Subcutaneous abdominal adipose tissue (tissue), 5 donors: ENCODE measurements around the gene SNX27.
"Not testable (repeated sequence)": the region's sequence is repeated elsewhere in the genome, so short reads cannot be mapped to it uniquely, and the experiment has no call there.

Experiments used
- H3K27ac ChIP-seq: one replicate; pipeline ENCODE4 v1.7.0; 2013; ENCODE audit warnings: low read depth, mild to moderate bottlenecking, inconsistent platforms, low read length, moderate library complexity
- H3K27me3 ChIP-seq, 5 donors: one replicate each; pipeline ENCODE4 v1.7.0; 2013; ENCODE audit warnings: low read length in 5 of 5, inconsistent platforms in 1 of 5; ENCODE audit not compliant: control insufficient read depth in 5 of 5, insufficient read depth in 4 of 5
- H3K36me3 ChIP-seq, 5 donors: one replicate each; pipeline ENCODE4 v1.7.0; 2013; ENCODE audit warnings: low read length in 5 of 5; ENCODE audit not compliant: control insufficient read depth in 5 of 5, insufficient read depth in 5 of 5
- H3K4me1 ChIP-seq, 5 donors: one replicate each; pipeline ENCODE4 v1.7.0; 2013; ENCODE audit warnings: low read length in 5 of 5, mild to moderate bottlenecking in 3 of 5, moderate library complexity in 1 of 5; ENCODE audit not compliant: control insufficient read depth in 5 of 5, insufficient read depth in 5 of 5
- H3K4me3 ChIP-seq, 5 donors: one replicate each; pipeline ENCODE4 v1.7.0; 2013; ENCODE audit warnings: low read length in 5 of 5, low read depth in 1 of 5
- H3K9ac ChIP-seq, 5 donors: one replicate each; pipeline ENCODE4 v1.7.0; 2013; ENCODE audit warnings: low read length in 5 of 5, mild to moderate bottlenecking in 4 of 5, moderate library complexity in 3 of 5
- H3K9me3 ChIP-seq, 5 donors: one replicate each; pipeline ENCODE4 v1.7.0; 2013; ENCODE audit warnings: low read length in 5 of 5; ENCODE audit not compliant: control insufficient read depth in 5 of 5
- donor health status: healthy.
- donor health status: healthy.
- donor health status: healthy.
- donor health status: healthy.
- donor health status: healthy.

The SNX27 gene

GRCh38 chr1:151629278-151629677 is 17.4 kb downstream of the SNX27 start:
- H3K27me3 ChIP-seq, result no peaks in the 10 kb centered on the region
- H3K36me3 ChIP-seq, result peaks cover 0 to 3% (median 0%) of the 10 kb centered on the region in 5 donors
- H3K4me1 ChIP-seq, result no peaks in the 10 kb centered on the region
- no peak overlapping the region for H3K9ac ChIP-seq
- no peak overlapping the region for H3K4me3 ChIP-seq
- H3K9me3 ChIP-seq, result no peaks in the 10 kb centered on the region
- no peak overlapping the region for H3K27ac ChIP-seq

- H3K27ac ChIP-seq, result no peak overlapping the region
These were observed 23.7 kb downstream of the SNX27 start for GRCh38 chr1:151635479-151636072.

GRCh38 chr1:151638074-151638775 is 26.4 kb downstream of the SNX27 start:
- H3K9ac ChIP-seq, result no peak overlapping the region

More at GRCh38 chr1:151635479-151636072, 23.7 kb downstream of the SNX27 start:
- Histone ChIP-seq H3K9ac (no peak overlapping the region), H3K4me1 (peaks cover 0 to 12% (median 7%) of the 10 kb centered on the region in 5 donors), H3K27me3 (no peaks in the 10 kb centered on the region), H3K36me3 (peaks cover 0 to 3% (median 0%) of the 10 kb centered on the region in 5 donors), H3K4me3 (no peak overlapping the region), H3K9me3 (no peaks in the 10 kb centered on the region)

GRCh38 chr1:151638812-151639211 is 27.0 kb downstream of the SNX27 start:
- no peak overlapping the region for H3K27ac ChIP-seq
- peaks cover 0 to 12% (median 7%) of the 10 kb centered on the region in 5 donors for H3K4me1 ChIP-seq

More at GRCh38 chr1:151638074-151638775, 26.4 kb downstream of the SNX27 start:
- Histone ChIP-seq H3K9me3 (no peaks in the 10 kb centered on the region), H3K36me3 (peaks cover 0 to 3% (median 0%) of the 10 kb centered on the region in 5 donors), H3K4me3 (no peak overlapping the region), H3K27me3 (no peaks in the 10 kb centered on the region), H3K27ac (no peak overlapping the region), H3K4me1 (peaks cover 0 to 12% (median 7%) of the 10 kb centered on the region in 5 donors)

GRCh38 chr1:151639466-151639865 is 27.6 kb downstream of the SNX27 start:
- Histone ChIP-seq H3K9ac (no peak overlapping the region), H3K9me3 (no peaks in the 10 kb centered on the region), H3K27ac (no peak overlapping the region), H3K36me3 (peaks cover 0 to 3% (median 0%) of the 10 kb centered on the region in 5 donors), H3K4me1 (peaks cover 0 to 12% (median 7%) of the 10 kb centered on the region in 5 donors), H3K4me3 (no peak overlapping the region), H3K27me3 (no peaks in the 10 kb centered on the region)

More at GRCh38 chr1:151638812-151639211, 27.0 kb downstream of the SNX27 start:
- H3K9me3 ChIP-seq, result no peaks in the 10 kb centered on the region
- H3K9ac ChIP-seq, result no peak overlapping the region
- H3K36me3 ChIP-seq, result peaks cover 0 to 3% (median 0%) of the 10 kb centered on the region in 5 donors
- H3K27me3 ChIP-seq, result no peaks in the 10 kb centered on the region
- H3K4me3 ChIP-seq, result no peak overlapping the region

GRCh38 chr1:151641229-151641628 is 29.4 kb downstream of the SNX27 start:
- H3K27me3 ChIP-seq, result no peaks in the 10 kb centered on the region
- peaks cover 0 to 3% (median 0%) of the 10 kb centered on the region in 5 donors for H3K36me3 ChIP-seq
- H3K27ac ChIP-seq, result no peak overlapping the region
- H3K4me1 ChIP-seq, result peaks cover 0 to 12% (median 7%) of the 10 kb centered on the region in 5 donors
- H3K4me3 ChIP-seq, result no peak overlapping the region
- H3K9me3 ChIP-seq, result no peaks in the 10 kb centered on the region
- no peak overlapping the region for H3K9ac ChIP-seq

- not testable (repeated sequence) for H3K27ac ChIP-seq
These were observed 31.2 kb downstream of the SNX27 start for GRCh38 chr1:151643085-151643484.

GRCh38 chr1:151644001-151644400 is 32.2 kb downstream of the SNX27 start:
- H3K4me3 ChIP-seq, result no peak overlapping the region
- no peaks in the 10 kb centered on the region for H3K9me3 ChIP-seq
- H3K36me3 ChIP-seq, result peaks cover 0 to 3% (median 0%) of the 10 kb centered on the region in 5 donors
- no peaks in the 10 kb centered on the region for H3K4me1 ChIP-seq
- H3K27ac ChIP-seq, result no peak overlapping the region
- no peaks in the 10 kb centered on the region for H3K27me3 ChIP-seq
- no peak overlapping the region for H3K9ac ChIP-seq

More at GRCh38 chr1:151643085-151643484, 31.2 kb downstream of the SNX27 start:
- not testable (repeated sequence) for H3K9me3 ChIP-seq, H3K27me3 ChIP-seq, H3K4me1 ChIP-seq, H3K4me3 ChIP-seq, H3K36me3 ChIP-seq, H3K9ac ChIP-seq

GRCh38 chr1:151653397-151653796 is 41.5 kb downstream of the SNX27 start:
- Histone ChIP-seq H3K9ac (no peak overlapping the region), H3K27ac (no peak overlapping the region), H3K4me1 (peaks cover 0 to 14% (median 3%) of the 10 kb centered on the region in 5 donors), H3K9me3 (no peaks in the 10 kb centered on the region), H3K4me3 (no peak overlapping the region), H3K27me3 (no peaks in the 10 kb centered on the region), H3K36me3 (peaks cover 3 to 5% (median 4%) of the 10 kb centered on the region in 5 donors)

GRCh38 chr1:151655371-151655770 is 43.5 kb downstream of the SNX27 start:
- H3K9me3 ChIP-seq, result no peaks in the 10 kb centered on the region
- H3K27ac ChIP-seq, result no peak overlapping the region
- no peak overlapping the region for H3K4me3 ChIP-seq
- peaks cover 10 to 16% (median 12%) of the 10 kb centered on the region in 5 donors for H3K36me3 ChIP-seq
- peaks cover 0 to 14% (median 3%) of the 10 kb centered on the region in 5 donors for H3K4me1 ChIP-seq
- no peak overlapping the region for H3K9ac ChIP-seq
- H3K27me3 ChIP-seq, result no peaks in the 10 kb centered on the region
